GM12873 (cell line): ENCODE results near the gene CAMTA1.

Source experiments
- TF ChIP-seq, protein P1 (sequence below): IDR thresholded peaks from 2 replicates; pipeline ENCODE4 v1.5.1; 2012; ENCODE audit warnings: low read depth, mild to moderate bottlenecking, moderate library complexity, low read length, control low read depth; ENCODE audit not compliant: insufficient read depth; ENCODE audit errors: missing control alignments

CAMTA1 gene

GRCh38 chr1:7327849-7328248 lies 542.6 kb downstream of the CAMTA1 start:
- TF ChIP-seq, protein P1, sequence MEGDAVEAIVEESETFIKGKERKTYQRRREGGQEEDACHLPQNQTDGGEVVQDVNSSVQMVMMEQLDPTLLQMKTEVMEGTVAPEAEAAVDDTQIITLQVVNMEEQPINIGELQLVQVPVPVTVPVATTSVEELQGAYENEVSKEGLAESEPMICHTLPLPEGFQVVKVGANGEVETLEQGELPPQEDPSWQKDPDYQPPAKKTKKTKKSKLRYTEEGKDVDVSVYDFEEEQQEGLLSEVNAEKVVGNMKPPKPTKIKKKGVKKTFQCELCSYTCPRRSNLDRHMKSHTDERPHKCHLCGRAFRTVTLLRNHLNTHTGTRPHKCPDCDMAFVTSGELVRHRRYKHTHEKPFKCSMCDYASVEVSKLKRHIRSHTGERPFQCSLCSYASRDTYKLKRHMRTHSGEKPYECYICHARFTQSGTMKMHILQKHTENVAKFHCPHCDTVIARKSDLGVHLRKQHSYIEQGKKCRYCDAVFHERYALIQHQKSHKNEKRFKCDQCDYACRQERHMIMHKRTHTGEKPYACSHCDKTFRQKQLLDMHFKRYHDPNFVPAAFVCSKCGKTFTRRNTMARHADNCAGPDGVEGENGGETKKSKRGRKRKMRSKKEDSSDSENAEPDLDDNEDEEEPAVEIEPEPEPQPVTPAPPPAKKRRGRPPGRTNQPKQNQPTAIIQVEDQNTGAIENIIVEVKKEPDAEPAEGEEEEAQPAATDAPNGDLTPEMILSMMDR: no peak

DNA sequence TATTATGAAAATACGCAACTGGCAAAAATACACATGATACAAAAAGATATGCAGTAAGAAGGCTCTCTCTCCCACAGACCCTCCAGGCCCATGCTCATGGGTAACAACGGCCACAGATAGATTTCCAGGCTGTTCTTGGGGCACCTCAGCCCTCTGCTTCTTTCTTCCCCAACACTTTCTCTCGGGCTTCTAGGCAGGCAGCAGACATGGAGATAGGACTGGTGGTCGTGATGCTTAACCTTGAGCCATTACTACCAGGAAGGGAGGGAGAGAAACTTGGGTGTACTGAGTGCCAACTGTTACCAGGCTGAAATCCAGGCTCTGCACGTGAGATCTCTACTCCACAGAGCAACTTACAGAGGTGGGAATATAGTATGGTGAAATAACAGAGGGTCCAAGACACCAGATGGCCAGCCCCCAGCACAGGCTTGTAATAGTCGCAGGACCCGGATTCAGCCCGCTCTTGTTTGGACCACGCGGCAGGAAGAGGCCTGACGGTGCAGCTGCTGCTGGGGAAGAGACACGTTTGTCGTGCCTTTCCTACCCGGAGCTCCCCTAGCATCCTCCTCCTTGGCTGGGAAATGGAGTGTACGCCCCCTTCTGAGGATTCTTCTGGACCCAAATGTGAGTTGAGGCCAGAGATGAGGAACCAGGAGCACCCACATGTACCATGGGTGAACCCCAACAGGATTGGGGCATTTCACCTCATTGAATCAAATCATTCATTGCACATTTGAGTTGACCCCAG lies 544.8 kb downstream of the CAMTA1 start:
- TF ChIP-seq, protein P1: no peak

DNA sequence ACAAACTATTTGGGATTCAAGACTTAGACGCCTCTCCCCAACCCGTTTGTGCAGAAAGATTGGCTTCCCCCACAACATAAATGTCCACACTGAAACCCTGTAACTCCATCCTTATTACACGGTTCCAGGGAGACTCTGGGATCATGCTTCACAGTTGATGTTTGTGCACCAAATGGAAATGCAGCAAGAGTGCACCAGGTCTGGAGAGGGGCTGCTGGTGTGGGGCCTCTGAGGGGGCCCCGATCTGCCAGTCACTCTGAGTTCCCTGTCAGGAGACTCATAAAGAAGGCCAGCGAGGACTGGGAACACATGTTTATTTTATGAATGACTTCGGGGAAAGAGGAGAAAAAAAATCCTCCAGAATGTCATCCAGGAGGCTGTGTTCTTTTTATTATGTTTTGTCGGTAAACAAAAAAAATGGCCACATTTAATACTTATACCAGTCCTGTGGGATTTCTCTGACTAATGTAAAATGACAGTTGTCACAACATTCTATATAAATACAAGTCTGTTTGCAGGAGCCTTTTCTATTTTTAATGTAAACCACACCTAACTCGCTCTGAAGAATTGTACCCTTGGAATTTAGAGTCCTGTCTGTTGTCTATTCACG lies 546.8 kb downstream of the CAMTA1 start:
- TF ChIP-seq, protein P1: no peak

DNA sequence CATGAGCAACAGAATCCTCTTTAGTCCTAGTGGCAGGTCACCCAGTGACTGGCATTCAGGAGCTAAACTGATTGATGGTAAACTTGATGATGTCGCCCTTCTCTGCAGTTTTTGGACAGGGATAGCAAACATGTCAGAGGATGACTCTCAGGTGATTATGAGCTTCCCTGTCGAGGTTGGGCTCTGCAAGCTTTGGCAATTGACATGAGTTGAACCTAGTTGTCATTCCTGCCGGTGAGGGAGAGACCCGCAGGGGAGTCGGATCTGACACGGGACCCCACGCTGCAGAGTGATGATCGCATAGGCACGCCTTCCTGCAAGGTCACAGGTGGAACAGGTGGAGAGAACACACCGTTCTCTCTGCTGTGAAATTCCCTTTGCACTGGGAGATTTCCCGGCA lies 547.8 kb downstream of the CAMTA1 start:
- TF ChIP-seq, protein P1: no peak

- TF ChIP-seq, protein P1: no peak
Measured at GRCh38 chr1:7333620-7334019, 548.4 kb downstream of the CAMTA1 start.

- TF ChIP-seq, protein P1: no peak
Measured at GRCh38 chr1:7334475-7335035, 549.3 kb downstream of the CAMTA1 start.

DNA sequence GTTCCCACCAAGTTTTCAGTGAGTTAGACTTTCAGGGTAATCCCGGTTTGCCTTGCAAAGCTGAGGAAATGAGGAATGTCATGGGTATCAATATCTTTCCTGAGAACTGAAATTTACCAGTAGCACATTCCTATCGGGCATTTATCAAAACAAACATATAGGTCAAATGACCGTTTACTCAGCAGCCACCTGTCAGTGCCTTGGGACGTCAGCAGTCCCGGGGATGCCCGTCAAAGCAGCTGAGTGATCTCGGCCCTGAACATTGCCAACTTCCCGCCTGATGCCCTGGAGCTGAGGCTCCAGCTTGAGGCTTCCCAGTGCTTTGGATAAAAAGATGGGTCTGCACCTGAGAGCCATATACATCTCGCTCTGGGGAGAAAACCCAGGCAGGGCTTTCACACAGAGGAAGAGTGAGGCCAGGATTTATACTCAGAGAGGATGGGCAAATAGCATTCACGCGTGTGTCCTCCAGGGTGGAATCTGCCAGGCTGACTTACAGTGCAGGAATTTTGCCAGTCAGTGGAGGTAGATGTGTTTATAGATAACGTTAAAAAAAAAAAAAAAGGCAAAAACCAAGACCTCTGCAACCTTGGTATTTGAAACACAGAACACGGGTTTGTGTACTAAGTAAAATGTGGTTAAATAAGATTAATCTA lies 550.1 kb downstream of the CAMTA1 start:
- TF ChIP-seq, protein P1: no peak
